Colonic mucosa (tissue), 4 donors: ENCODE results near the gene MYMK. TPM values are rescaled to one million over a fixed set of nuclear protein-coding genes. Genes with fewer than 3 reads are reported as not detected.

Source experiments
- DNase-seq: peaks from one replicate; pipeline ENCODE4 v3.0.0-alpha.2; 2020
- H3K27ac ChIP-seq: fragments of 200-600 bp; one replicate; pipeline ENCODE4 v1.8.0; 2021
- H3K27me3 ChIP-seq: fragments of 200-600 bp; one replicate; pipeline ENCODE4 v1.8.0; 2021
- H3K36me3 ChIP-seq: fragments of 200-600 bp; one replicate; pipeline ENCODE4 v1.8.0; 2021
- H3K4me1 ChIP-seq: fragments of 200-600 bp; one replicate; pipeline ENCODE4 v1.8.0; 2021; ENCODE audit warnings: mild to moderate bottlenecking
- H3K4me3 ChIP-seq: fragments of 200-600 bp; one replicate; pipeline ENCODE4 v1.8.0; 2021
- H3K9ac ChIP-seq, 2 donors: one replicate each; pipeline ENCODE4 v1.7.0; 2013; ENCODE audit warnings: control low read depth in 2 of 2, low read depth in 2 of 2, low read length in 2 of 2
- H3K9me3 ChIP-seq: fragments of 200-600 bp; one replicate; pipeline ENCODE4 v1.8.0; 2021
- intact Hi-C: fragments of 100-400 bp; cut with DNase I; formaldehyde crosslinking; loops from one replicate; pipeline ENCODE4 v1.14.1; 2022
- total RNA-seq, 2 donors: library from RNA; stranded (reverse); fragmentation: NEBNext Ultra II Directional in 1 of 2; extraction: Animal tissue kit (Norgen Biotek cat#: 25700) in 1 of 2; gene quantifications; one replicate each; pipeline ENCODE4 v1.2.1, GENCODE V29; 2021
- TF ChIP-seq, protein P1 (sequence below): fragments of 200-600 bp; IDR thresholded peaks from one replicate; pipeline ENCODE4 v1.8.0; 2022; ENCODE audit warnings: antibody characterized with exemption, mild to moderate bottlenecking
- donor health status: healthy.
- donor health status: DM: no; HTN: no; CAD: no.
- donor health status: DM: no; HTN: no; CAD: no.

The MYMK gene
- total RNA-seq, 2 donors from 2014 or later, result not detected

DNA sequence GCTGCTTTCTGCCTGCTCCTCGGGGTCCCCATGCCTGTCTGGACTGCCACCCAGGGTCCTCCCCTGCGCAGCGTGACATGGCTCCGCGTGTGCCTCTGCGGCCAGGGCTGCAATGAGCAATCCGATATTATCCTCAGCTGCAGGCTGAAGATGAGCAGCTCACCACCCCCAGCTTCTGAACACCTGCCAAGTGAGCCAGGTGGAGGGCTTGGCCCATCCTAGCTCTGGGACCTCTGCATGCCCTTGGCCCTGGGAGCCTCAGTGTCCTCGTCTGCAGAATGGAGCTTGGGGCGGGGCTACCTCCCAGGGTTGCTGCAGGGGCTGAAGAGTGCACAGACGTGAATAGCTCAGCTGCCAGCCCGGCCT, 4.1 kb upstream of the MYMK start:
- Histone ChIP-seq H3K36me3 (no peaks in the 10 kb centered on the region), H3K9me3 (no peaks in the 10 kb centered on the region), H3K4me1 (peaks cover 2% of the 10 kb centered on the region), H3K27me3 (peaks cover 3% of the 10 kb centered on the region), H3K9ac (no peak overlapping the region), H3K4me3 (no peak overlapping the region), H3K27ac (no peak overlapping the region)
- TF ChIP-seq, protein P1, sequence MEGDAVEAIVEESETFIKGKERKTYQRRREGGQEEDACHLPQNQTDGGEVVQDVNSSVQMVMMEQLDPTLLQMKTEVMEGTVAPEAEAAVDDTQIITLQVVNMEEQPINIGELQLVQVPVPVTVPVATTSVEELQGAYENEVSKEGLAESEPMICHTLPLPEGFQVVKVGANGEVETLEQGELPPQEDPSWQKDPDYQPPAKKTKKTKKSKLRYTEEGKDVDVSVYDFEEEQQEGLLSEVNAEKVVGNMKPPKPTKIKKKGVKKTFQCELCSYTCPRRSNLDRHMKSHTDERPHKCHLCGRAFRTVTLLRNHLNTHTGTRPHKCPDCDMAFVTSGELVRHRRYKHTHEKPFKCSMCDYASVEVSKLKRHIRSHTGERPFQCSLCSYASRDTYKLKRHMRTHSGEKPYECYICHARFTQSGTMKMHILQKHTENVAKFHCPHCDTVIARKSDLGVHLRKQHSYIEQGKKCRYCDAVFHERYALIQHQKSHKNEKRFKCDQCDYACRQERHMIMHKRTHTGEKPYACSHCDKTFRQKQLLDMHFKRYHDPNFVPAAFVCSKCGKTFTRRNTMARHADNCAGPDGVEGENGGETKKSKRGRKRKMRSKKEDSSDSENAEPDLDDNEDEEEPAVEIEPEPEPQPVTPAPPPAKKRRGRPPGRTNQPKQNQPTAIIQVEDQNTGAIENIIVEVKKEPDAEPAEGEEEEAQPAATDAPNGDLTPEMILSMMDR, result no peak
- intact Hi-C loops, result no loop called here
- DNase-seq, result no peak

DNA sequence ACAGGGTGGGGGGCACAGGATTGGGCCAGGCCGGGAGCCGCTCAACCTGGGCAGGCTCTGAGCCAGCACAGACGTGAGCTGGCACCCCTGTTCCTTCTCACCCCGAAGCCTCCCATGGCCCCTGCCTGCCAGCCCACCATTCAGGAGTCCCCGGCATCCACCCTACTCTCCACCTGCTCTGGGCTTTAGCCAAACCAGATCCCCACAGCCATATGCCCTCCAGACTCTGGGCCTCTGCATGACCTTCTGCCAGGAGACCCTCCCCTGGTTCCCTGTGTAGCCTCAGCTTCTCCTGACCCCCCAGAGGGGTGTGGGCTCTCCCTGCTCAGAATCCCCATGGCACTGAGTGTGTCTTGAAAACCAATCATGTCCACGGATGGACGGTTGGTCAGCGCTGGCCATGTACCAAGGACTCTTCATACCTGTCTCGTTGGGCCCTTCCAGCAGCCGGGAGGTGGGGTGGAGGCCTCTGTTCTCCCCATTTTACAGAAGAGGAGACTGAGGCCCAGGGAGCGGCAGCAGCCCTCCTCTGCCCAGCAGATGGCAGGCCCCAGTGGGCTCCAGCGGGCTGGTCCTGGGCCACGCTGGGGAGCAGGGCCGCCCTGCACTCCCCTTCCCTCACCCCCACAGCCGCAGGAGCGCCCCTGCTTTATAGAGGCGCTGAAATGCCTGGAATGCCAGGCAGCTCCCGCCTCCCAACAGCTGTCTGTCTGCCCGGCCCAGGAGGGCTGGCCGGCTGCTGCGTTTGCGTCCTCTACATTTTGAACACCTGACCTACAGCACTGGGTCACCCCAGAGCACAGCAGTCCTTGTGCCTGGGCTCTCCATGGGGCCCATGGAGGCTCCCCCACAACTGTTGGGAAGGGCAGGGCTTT, 3.5 kb upstream of the MYMK start:
- TF ChIP-seq, protein P1, result no peak
- Histone ChIP-seq H3K27ac (no peak overlapping the region), H3K4me1 (no peaks in the 10 kb centered on the region), H3K9me3 (no peaks in the 10 kb centered on the region), H3K4me3 (no peak overlapping the region), H3K9ac (no peak overlapping the region), H3K27me3 (no peaks in the 10 kb centered on the region), H3K36me3 (no peaks in the 10 kb centered on the region)
- no peak for DNase-seq
- intact Hi-C loops, result no loop called here

DNA sequence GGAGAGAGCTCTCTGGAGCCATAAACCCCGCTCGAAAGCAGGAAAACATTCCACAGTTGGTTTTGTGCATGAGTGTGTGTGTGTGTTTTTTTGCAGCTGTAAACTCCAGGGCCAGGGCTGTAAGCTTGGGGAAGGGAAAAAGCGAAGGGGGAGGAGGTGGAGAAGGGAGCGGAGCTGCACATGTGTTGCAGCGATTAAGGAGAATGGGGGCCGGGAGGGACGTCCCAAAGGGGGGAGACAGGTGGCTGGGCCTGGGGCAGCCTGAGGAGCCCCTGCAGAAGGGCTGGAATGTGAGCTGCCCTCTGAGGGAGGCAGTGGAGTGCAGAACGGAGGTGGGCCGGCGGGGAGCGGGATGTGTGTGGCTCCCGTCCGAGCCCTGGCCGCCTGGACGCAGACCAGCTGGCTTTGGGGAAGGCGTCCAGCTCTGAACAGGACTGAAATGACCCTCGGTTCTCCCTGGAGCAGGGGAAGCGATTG, 2.7 kb upstream of the MYMK start:
- no peaks in the 10 kb centered on the region for H3K27me3 ChIP-seq
- no peak overlapping the region for H3K27ac ChIP-seq
- H3K36me3 ChIP-seq, result no peaks in the 10 kb centered on the region
- H3K4me3 ChIP-seq, result no peak overlapping the region
- H3K4me1 ChIP-seq, result no peaks in the 10 kb centered on the region
- H3K9ac ChIP-seq, result no peak overlapping the region
- DNase-seq, result no peak
- intact Hi-C loops, result no loop called here
- H3K9me3 ChIP-seq, result no peaks in the 10 kb centered on the region
- TF ChIP-seq, protein P1, result no peak

- Histone ChIP-seq H3K4me3 (no peak overlapping the region), H3K36me3 (no peaks in the 10 kb centered on the region), H3K4me1 (no peaks in the 10 kb centered on the region), H3K9me3 (no peaks in the 10 kb centered on the region), H3K27me3 (no peaks in the 10 kb centered on the region), H3K27ac (no peak overlapping the region), H3K9ac (no peak overlapping the region)
- intact Hi-C loops, result no loop called here
- TF ChIP-seq, protein P1, result no peak
- DNase-seq, result no peak
Observed at GRCh38 chr9:133526721-133527321, 2.1 kb upstream of the MYMK start.

DNA sequence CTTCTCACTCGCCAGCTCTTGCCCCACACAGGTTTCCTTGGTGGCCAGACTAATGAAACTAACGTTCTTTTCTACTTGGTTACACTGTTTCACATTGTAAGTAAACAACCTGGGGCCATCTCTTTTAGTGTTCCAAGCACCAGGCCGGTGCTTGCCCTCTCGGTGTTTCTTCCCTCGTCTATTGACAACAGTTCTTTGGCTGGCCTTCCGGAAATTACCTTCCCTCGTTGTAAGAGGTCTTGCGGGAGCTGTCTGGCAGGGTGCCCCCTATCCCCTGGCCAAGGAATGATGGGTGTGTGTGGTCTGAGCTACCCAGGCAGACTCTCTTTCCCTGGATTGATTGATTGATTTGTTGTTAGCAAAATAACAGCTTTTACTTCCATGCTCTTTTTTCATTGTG, 918 bp upstream of the MYMK start:
- no peak overlapping the region for H3K27ac ChIP-seq
- intact Hi-C loops, result no loop called here
- H3K27me3 ChIP-seq, result no peaks in the 10 kb centered on the region
- TF ChIP-seq, protein P1, result no peak
- H3K4me3 ChIP-seq, result no peak overlapping the region
- no peak for DNase-seq
- H3K4me1 ChIP-seq, result no peaks in the 10 kb centered on the region
- H3K9me3 ChIP-seq, result no peaks in the 10 kb centered on the region
- no peak overlapping the region for H3K9ac ChIP-seq
- no peaks in the 10 kb centered on the region for H3K36me3 ChIP-seq
